Large intestine (tissue), 3 donors: ENCODE data around the gene STAT6. TPM values are rescaled to one million over a fixed set of nuclear protein-coding genes. Genes with fewer than 3 reads are reported as not detected.

ENCODE experiments used
- DNase-seq, 2 donors: peaks; one replicate each; pipeline versions ENCODE4 v3.0.0 to v3.0.0-alpha.2; 2013
- H3K27ac ChIP-seq: one replicate; pipeline ENCODE4 v1.5.1; 2013; ENCODE audit warnings: low read length
- H3K27me3 ChIP-seq: 2 replicates; pipeline ENCODE4 v1.6.1; 2013; ENCODE audit warnings: low read length; ENCODE audit not compliant: control insufficient read depth, insufficient read depth
- H3K36me3 ChIP-seq: 2 replicates; pipeline ENCODE4 v1.6.1; 2013; ENCODE audit warnings: low read length; ENCODE audit not compliant: control insufficient read depth, insufficient read depth
- H3K4me1 ChIP-seq: one replicate; pipeline ENCODE4 v1.6.1; 2013; ENCODE audit warnings: low read length; ENCODE audit not compliant: control insufficient read depth, insufficient read depth
- H3K4me3 ChIP-seq: one replicate; pipeline ENCODE4 v1.5.1; 2013; ENCODE audit warnings: low read length
- H3K9me3 ChIP-seq: one replicate; pipeline ENCODE4 v1.6.1; 2013; ENCODE audit warnings: mild to moderate bottlenecking, low read depth, low read length, moderate library complexity; ENCODE audit not compliant: control insufficient read depth
- WGBS: methylation state at CpG from one replicate; pipeline ENCODE4 v1.1.5; 2013; ENCODE audit warnings: low lambda C conversion rate; ENCODE audit not compliant: insufficient coverage; 5-methylcytosine and 5-hydroxymethylcytosine counted together
- polyA plus RNA-seq: library from polyadenylated mRNA; unstranded; fragments of 120-200 nt; gene quantifications from one replicate; pipeline ENCODE4 v1.2.1, GENCODE V29; 2013

The STAT6 gene
- polyA plus RNA-seq, 1 donor = 114 TPM

- no peaks in the 10 kb centered on the region for H3K9me3 ChIP-seq
- peaks cover 22% of the 10 kb centered on the region for H3K4me1 ChIP-seq
- peaks cover 91% of the 10 kb centered on the region for H3K36me3 ChIP-seq
- H3K27ac ChIP-seq = no peak overlapping the region
- 0% methylated on average over 1 of the region's 5 CpGs for WGBS
- no peaks in the 10 kb centered on the region for H3K27me3 ChIP-seq
- no peak overlapping the region for H3K4me3 ChIP-seq
- DNase-seq = no peak
Measured at GRCh38 chr12:57154804-57155434, 43.8 kb upstream of the STAT6 start.

- no peaks in the 10 kb centered on the region for H3K9me3 ChIP-seq
- no peaks in the 10 kb centered on the region for H3K27me3 ChIP-seq
- H3K36me3 ChIP-seq = peaks cover 88% of the 10 kb centered on the region
- no peak overlapping the region for H3K4me3 ChIP-seq
- peaks cover 31% of the 10 kb centered on the region for H3K4me1 ChIP-seq
- DNase-seq = no peak
- no CpG with 5 or more reads among the region's 6 CpGs for WGBS
- H3K27ac ChIP-seq = no peak overlapping the region
Measured at GRCh38 chr12:57154076-57154475, 42.9 kb upstream of the STAT6 start.

GRCh38 chr12:57153415-57153997 is 42.3 kb upstream of the STAT6 start:
- H3K36me3 ChIP-seq = peaks cover 82% of the 10 kb centered on the region
- no peak overlapping the region for H3K27ac ChIP-seq
- no peaks in the 10 kb centered on the region for H3K9me3 ChIP-seq
- H3K4me3 ChIP-seq = no peak overlapping the region
- peaks cover 32% of the 10 kb centered on the region for H3K4me1 ChIP-seq
- H3K27me3 ChIP-seq = no peaks in the 10 kb centered on the region
- DNase-seq = no peak
- 100% methylated on average over 1 of the region's 1 CpG for WGBS

- Histone ChIP-seq H3K27me3 (no peaks in the 10 kb centered on the region), H3K4me3 (no peak overlapping the region), H3K36me3 (peaks cover 77% of the 10 kb centered on the region), H3K4me1 (peaks cover 37% of the 10 kb centered on the region), H3K27ac (peak overlapping the region; percentile 19), H3K9me3 (no peaks in the 10 kb centered on the region)
- no CpG with 5 or more reads among the region's 4 CpGs for WGBS
- DNase-seq = no peak
Measured at GRCh38 chr12:57152639-57153038, 41.5 kb upstream of the STAT6 start.

GRCh38 chr12:57151741-57152630 is 40.8 kb upstream of the STAT6 start:
- Histone ChIP-seq H3K4me3 (no peak overlapping the region), H3K27ac (peak overlapping the region; percentile 19), H3K36me3 (peaks cover 70% of the 10 kb centered on the region), H3K27me3 (no peaks in the 10 kb centered on the region), H3K4me1 (peaks cover 44% of the 10 kb centered on the region), H3K9me3 (no peaks in the 10 kb centered on the region)
- no CpG with 5 or more reads among the region's 17 CpGs for WGBS
- DNase-seq = no peak

- H3K4me1 ChIP-seq = peaks cover 57% of the 10 kb centered on the region
- no peak overlapping the region for H3K4me3 ChIP-seq
- H3K36me3 ChIP-seq = peaks cover 67% of the 10 kb centered on the region
- WGBS = no CpG with 5 or more reads among the region's 6 CpGs
- no peaks in the 10 kb centered on the region for H3K9me3 ChIP-seq
- no peak for DNase-seq
- H3K27me3 ChIP-seq = no peaks in the 10 kb centered on the region
- H3K27ac ChIP-seq = no peak overlapping the region
Measured at GRCh38 chr12:57150400-57151000, 39.3 kb upstream of the STAT6 start.

GRCh38 chr12:57149245-57149900 is 38.2 kb upstream of the STAT6 start:
- no peaks in the 10 kb centered on the region for H3K27me3 ChIP-seq
- no peaks in the 10 kb centered on the region for H3K9me3 ChIP-seq
- no CpG with 5 or more reads among the region's 13 CpGs for WGBS
- H3K27ac ChIP-seq = peak overlapping the region; percentile 87
- no peak overlapping the region for H3K4me3 ChIP-seq
- peaks cover 68% of the 10 kb centered on the region for H3K36me3 ChIP-seq
- H3K4me1 ChIP-seq = peaks cover 57% of the 10 kb centered on the region
- peak in 1 of 2 donors; percentile 43 for DNase-seq

- H3K4me3 ChIP-seq = no peak overlapping the region
- no CpG with 5 or more reads among the region's 4 CpGs for WGBS
- no peaks in the 10 kb centered on the region for H3K27me3 ChIP-seq
- H3K9me3 ChIP-seq = no peaks in the 10 kb centered on the region
- peak; percentile 82 to 90 for DNase-seq
- H3K4me1 ChIP-seq = peaks cover 57% of the 10 kb centered on the region
- peak overlapping the region; percentile 87 for H3K27ac ChIP-seq
- peaks cover 65% of the 10 kb centered on the region for H3K36me3 ChIP-seq
Measured at GRCh38 chr12:57148469-57149244, 37.5 kb upstream of the STAT6 start.

- Histone ChIP-seq H3K9me3 (no peaks in the 10 kb centered on the region), H3K4me3 (no peak within 1 kb of the TSS), H3K27ac (peak within 1 kb of the TSS; percentile 87), H3K36me3 (peaks cover 65% of the 10 kb centered on the region), H3K4me1 (peaks cover 57% of the 10 kb centered on the region), H3K27me3 (no peaks in the 10 kb centered on the region)
- WGBS = no CpG with 5 or more reads among the region's 8 CpGs
- DNase-seq = peak; percentile 91 to 97
Measured at GRCh38 chr12:57146961-57147944, 36.1 kb upstream of the STAT6 start, which contains the start of gene LRP1-AS. Gene LRP1-AS (minus strand): TSS chr12:57147619.
